Activated CD8-positive, alpha-beta T cell treated with anti-CD3 and anti-CD28 coated beads for 36 hours (primary cell): Measurements from ENCODE around the gene BICC1. TPM values are rescaled to one million over a fixed set of nuclear protein-coding genes. Genes with fewer than 3 reads are reported as not detected.

ENCODE experiments used
- ATAC-seq: fragments of 200-7000 bp; cut with Tn5 transposase; one replicate; pipeline ENCODE4 v1.10.0; 2021; ENCODE audit warnings: mild to moderate bottlenecking, moderate library complexity
- CTCF ChIA-PET: fragments of 350-600 bp; sonication (Branson Sonifier 250); formaldehyde crosslinking; loops from one replicate; lab custom pipeline; 2021; ENCODE audit warnings: antibody characterized with exemption; lab: Charles Lee
- POLR2A ChIA-PET: fragments of 350-600 bp; sonication (Branson Sonifier 250); formaldehyde crosslinking; loops from one replicate; lab custom pipeline; 2021; ENCODE audit warnings: antibody characterized with exemption; lab: Charles Lee
- DNase-seq: peaks from one replicate; pipeline ENCODE4 v3.0.0-alpha.2; 2020
- H3K27ac Mint-ChIP-seq: one replicate; pipeline ENCODE4 v1.8.0; 2021; ENCODE audit warnings: mild to moderate bottlenecking, mixed read lengths
- H3K27me3 Mint-ChIP-seq: one replicate; pipeline ENCODE4 v1.8.0; 2021; ENCODE audit warnings: mixed read lengths
- H3K36me3 Mint-ChIP-seq: one replicate; pipeline ENCODE4 v1.8.0; 2021; ENCODE audit warnings: low read depth, mixed read lengths
- H3K4me1 Mint-ChIP-seq: one replicate; pipeline ENCODE4 v1.8.0; 2021; ENCODE audit warnings: low read depth, mixed read lengths
- H3K4me3 Mint-ChIP-seq: one replicate; pipeline ENCODE4 v1.8.0; 2021; ENCODE audit warnings: mild to moderate bottlenecking, moderate library complexity, mixed read lengths
- H3K9me3 Mint-ChIP-seq: one replicate; pipeline ENCODE4 v1.8.0; 2021; ENCODE audit warnings: mixed read lengths
- intact Hi-C: fragments of 100-400 bp; cut with micrococcal nuclease; formaldehyde crosslinking; loops from one replicate; pipeline ENCODE4 v1.10.0; 2022
- total RNA-seq, 2 experiments: library from RNA; stranded (reverse); gene quantifications; one replicate each; pipeline ENCODE4 v1.2.3, GENCODE V29; 2021
- TF ChIP-seq, protein P1 (sequence below): fragments of 200-600 bp; IDR thresholded peaks from one replicate; pipeline ENCODE4 v1.8.0; 2022; ENCODE audit warnings: antibody characterized with exemption, mild to moderate bottlenecking

The BICC1 gene
- total RNA-seq, 2 experiments from 2014 or later: not detected

DNA sequence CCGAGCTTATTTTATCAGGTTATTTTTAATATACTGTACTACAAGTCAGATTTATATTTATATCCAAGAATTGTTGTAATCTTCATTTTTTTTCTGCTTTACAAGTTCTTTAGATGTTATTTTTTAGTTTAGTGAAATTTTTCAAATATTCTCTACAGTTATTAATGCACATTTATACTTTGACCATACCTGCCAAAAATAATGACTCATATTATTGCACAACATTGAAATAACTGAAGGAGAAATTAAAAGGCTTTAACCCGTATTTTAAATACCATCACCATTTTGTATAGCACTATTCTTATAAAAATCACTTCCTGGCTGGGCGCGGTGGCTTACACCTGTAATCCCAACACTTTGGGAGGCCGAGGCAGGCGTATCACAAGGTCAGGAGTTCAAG, 278.5 kb downstream of the BICC1 start:
- Mint-ChIP-seq H3K27ac (no peak overlapping the region), H3K27me3 (no peaks in the 10 kb centered on the region), H3K9me3 (no peaks in the 10 kb centered on the region), H3K4me3 (no peak overlapping the region), H3K36me3 (no peaks in the 10 kb centered on the region), H3K4me1 (no peaks in the 10 kb centered on the region)
- DNase-seq (no peak), ATAC-seq (no peak)
- ChIA-PET CTCF (no interaction called here), POLR2A (no interaction called here)
- TF ChIP-seq, protein P1, sequence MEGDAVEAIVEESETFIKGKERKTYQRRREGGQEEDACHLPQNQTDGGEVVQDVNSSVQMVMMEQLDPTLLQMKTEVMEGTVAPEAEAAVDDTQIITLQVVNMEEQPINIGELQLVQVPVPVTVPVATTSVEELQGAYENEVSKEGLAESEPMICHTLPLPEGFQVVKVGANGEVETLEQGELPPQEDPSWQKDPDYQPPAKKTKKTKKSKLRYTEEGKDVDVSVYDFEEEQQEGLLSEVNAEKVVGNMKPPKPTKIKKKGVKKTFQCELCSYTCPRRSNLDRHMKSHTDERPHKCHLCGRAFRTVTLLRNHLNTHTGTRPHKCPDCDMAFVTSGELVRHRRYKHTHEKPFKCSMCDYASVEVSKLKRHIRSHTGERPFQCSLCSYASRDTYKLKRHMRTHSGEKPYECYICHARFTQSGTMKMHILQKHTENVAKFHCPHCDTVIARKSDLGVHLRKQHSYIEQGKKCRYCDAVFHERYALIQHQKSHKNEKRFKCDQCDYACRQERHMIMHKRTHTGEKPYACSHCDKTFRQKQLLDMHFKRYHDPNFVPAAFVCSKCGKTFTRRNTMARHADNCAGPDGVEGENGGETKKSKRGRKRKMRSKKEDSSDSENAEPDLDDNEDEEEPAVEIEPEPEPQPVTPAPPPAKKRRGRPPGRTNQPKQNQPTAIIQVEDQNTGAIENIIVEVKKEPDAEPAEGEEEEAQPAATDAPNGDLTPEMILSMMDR: no peak
- intact Hi-C loops: no loop called here

DNA sequence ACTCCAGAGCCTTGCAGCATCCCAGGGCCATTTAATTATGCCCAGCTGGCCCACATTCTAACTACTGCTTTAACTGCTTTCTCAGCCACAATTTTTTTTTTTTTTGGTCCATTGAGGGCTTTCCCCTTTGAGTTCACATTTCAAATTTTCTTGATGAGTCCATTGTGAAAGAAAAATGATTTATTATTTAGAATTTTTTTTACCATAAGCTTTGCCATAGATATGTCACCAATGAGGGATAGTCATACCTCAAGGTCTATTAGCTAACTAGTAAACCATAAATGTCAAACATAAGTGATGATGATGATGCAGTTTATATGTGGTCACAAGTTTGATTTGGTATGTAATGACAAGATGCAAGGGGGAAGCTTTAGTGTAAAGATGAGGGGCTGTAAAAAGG, 282.9 kb downstream of the BICC1 start:
- intact Hi-C loops: no loop called here
- Mint-ChIP-seq H3K27me3 (no peaks in the 10 kb centered on the region), H3K4me3 (no peak overlapping the region), H3K27ac (no peak overlapping the region), H3K9me3 (no peaks in the 10 kb centered on the region), H3K4me1 (no peaks in the 10 kb centered on the region), H3K36me3 (no peaks in the 10 kb centered on the region)
- no peak for DNase-seq
- ATAC-seq: no peak
- TF ChIP-seq, protein P1: no peak
- ChIA-PET CTCF (interaction anchor here (0.9 kb wide), 1 partner anchor 14 kb away, joined by 3 read pairs; no protein-coding TSS in a partner anchor), POLR2A (no interaction called here)

DNA sequence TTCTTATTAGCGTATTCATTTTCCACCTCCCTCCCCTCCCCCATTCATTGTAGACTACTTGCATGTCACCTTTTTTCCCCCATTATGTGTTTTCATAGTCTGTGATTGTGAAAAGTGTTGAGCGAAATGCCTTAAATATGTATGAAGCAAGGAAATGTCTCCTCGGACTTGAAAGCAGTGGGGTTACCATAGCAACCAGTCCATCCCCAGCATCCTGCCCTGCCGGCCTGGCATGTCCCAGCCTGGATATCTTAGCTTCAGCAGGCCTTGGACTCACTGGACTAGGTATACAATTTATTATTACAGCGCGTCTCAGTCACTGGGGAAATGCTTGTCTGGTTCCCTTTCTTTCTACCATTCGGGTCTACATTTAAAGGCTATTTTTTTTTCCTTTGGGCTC, 283.6 kb downstream of the BICC1 start:
- ATAC-seq (no peak), DNase-seq (no peak)
- H3K4me3 Mint-ChIP-seq: no peak overlapping the region
- intact Hi-C loops: no loop called here
- H3K9me3 Mint-ChIP-seq: no peaks in the 10 kb centered on the region
- no peaks in the 10 kb centered on the region for H3K36me3 Mint-ChIP-seq
- no peaks in the 10 kb centered on the region for H3K27me3 Mint-ChIP-seq
- CTCF ChIA-PET: interaction anchor here (0.9 kb wide), 1 partner anchor 15 kb away, joined by 3 read pairs; no protein-coding TSS in a partner anchor
- no peak overlapping the region for H3K27ac Mint-ChIP-seq
- POLR2A ChIA-PET: no interaction called here
- TF ChIP-seq, protein P1: no peak
- H3K4me1 Mint-ChIP-seq: no peaks in the 10 kb centered on the region

DNA sequence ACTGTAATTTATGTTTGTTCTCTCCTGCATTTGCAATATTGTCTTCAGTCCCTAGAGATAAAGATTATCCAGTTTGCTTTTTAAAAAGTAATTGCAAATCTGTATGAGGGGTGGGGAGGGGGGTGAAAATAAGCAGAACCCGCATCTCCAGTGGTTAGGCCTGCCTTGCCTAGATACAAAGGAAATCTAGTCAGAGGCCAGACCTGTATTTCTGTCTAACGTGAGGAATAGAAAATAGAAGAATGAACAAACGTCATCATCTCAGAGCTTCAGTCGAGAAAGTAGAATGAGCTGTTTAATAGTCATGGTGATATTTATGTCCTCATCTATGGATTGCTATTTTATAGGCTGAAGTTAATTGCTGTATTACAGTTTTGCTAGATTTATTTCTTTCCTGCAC, 284.2 kb downstream of the BICC1 start:
- no peak for DNase-seq
- no peaks in the 10 kb centered on the region for H3K4me1 Mint-ChIP-seq
- TF ChIP-seq, protein P1: no peak
- intact Hi-C loops: no loop called here
- no peaks in the 10 kb centered on the region for H3K36me3 Mint-ChIP-seq
- ChIA-PET CTCF (no interaction called here), POLR2A (no interaction called here)
- no peak overlapping the region for H3K4me3 Mint-ChIP-seq
- H3K27ac Mint-ChIP-seq: no peak overlapping the region
- no peaks in the 10 kb centered on the region for H3K9me3 Mint-ChIP-seq
- no peak for ATAC-seq
- H3K27me3 Mint-ChIP-seq: no peaks in the 10 kb centered on the region

DNA sequence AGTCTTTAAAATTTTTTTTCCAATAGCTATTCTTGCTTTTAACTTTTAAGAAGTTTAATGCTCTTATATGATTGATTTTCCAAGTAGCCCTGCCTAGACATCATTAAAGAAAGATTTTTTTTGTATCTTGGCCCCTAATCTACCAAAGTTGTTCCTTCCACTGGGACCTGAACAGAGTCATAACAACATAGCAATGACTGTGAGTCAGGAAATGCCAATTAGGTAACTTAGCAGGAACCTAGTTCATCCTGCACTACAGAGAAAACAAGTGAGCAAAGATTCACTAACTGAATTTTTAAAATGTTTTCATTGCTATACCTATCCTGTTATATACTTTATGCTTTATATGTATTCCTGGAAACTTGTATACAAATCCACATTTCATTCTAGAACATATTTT, 284.7 kb downstream of the BICC1 start:
- H3K4me3 Mint-ChIP-seq: no peak overlapping the region
- no peaks in the 10 kb centered on the region for H3K36me3 Mint-ChIP-seq
- intact Hi-C loops: no loop called here
- no peaks in the 10 kb centered on the region for H3K27me3 Mint-ChIP-seq
- no peak overlapping the region for H3K27ac Mint-ChIP-seq
- H3K9me3 Mint-ChIP-seq: no peaks in the 10 kb centered on the region
- ATAC-seq (no peak), DNase-seq (no peak)
- TF ChIP-seq, protein P1: no peak
- no peaks in the 10 kb centered on the region for H3K4me1 Mint-ChIP-seq
- CTCF ChIA-PET: no interaction called here
- POLR2A ChIA-PET: no interaction called here
